ENCODE data around the gene DIO3.

DIO3 gene

DNA sequence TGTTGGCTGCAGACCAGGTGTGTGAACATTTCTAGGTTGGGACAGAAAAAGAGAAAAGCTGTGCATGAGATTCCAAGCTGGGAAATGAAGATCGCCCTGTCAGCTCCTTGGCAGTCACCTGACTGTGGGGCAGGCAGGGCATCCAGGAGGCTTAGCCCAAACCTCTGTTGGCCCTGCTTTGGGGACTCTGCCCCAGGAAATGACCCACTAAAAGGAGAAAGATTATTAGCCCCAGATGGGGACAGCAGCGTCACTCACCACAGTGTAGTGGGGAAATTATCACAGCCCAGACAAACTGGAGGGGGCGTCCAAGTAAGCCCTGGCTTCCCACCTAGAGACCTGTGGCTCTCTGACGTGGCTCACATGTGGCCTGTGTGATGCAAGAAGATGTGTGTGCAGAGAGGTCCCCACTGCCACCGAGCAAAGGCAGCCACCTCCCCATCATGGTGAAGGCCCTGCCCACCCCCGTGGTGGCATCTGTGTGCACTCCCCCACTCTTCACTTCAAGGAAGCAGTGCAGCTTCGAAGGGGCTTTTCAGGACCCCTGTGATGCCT is 39.1 kb downstream of the DIO3 start:
- no peak for ATAC-seq

DNA sequence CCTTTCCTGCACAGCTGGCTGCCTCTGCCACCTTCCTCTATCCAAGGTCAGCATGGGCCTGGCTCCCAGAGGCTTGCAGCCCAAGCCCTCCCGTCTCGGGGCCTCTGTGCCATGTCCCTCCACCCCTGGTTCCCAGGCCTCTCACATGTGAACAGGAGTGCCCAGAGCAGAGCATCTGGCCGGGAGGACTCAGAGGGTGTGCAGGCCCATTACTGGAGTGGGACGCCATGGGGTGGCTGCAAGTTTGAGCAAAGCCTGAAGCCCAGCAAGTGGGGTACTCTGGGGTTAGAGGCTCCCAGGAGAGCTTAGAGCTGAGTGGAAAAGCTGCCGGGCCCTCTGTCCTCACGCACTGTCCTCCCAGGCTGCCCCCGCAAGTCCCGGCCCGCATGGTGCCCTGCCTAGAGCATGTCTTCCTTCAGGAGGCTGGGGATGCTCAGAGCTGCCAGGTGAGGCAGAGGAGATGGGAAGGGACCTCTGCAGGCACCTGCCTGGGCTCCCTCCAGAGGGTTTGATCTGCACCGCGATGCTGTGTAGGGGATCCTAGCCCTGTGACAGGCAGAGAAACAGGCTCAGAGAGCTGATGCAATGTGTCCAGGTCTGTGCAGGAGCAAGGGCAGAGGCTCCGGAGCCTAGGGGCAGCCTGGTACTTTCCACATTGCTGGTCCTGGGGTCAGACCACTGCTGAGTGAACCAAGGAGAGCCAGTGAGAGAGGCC is 39.8 kb downstream of the DIO3 start:
- ATAC-seq: no peak

DNA sequence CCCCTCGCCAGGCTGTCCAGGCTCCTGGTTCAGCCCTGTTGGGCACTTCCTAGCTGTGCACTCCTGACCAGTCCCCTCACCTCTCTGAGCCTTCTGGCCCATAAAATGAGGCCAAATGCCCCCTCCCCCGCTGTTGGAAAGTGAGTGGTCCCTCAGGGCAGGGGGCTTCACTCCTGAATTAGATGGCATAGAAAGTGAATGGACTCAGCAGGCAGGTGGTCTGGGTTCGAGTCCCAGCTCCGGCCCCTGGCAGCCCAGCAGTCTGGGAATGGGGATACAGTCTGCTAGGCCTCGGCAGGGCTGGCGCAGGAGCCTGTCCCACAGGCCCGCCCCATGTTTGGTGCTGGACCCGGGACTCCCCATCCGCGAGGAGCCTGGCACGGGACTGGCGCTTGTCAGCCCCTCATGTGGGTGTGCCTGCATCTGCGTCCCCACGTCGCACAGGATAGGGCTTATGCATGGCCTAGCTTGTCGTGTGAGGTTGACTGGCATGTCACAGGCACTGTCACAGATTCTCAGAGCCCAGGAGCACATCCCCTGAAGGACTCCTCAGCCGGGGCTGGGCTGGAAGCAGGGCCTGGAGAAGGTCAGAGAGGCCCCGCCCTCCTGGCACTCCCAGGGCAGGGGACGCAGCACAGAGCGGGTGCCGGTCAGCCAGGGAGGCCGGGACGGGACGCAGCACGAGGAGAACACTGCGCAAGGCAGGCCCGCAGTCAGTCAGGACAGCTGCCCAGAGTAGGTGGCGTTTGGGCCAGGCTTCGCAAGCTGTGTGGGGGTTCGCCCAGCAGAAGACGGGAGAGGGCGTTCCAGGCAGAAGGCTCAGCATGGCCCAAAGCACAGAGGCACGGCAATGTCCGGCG is 40.5 kb downstream of the DIO3 start:
- ATAC-seq: no peak

DNA sequence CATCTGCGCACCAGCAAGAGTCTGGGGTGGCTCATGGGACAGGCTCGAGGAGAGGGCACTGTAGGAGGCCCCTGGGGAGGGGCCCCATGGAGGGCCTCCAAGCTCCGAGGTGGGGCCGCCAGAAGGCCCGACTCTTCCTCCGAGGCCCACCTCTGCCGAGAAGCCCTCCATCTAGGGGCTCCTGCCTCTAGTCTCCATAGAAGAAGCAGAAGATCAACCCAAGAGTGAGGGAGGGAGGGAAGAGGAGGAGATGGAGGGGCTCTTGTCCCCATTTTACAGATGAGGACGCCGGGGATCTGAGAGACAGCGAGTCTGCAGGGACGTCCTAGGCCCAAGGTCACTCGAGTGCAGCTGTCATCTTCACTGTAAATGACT is 41.2 kb downstream of the DIO3 start:
- no peak for ATAC-seq

DNA sequence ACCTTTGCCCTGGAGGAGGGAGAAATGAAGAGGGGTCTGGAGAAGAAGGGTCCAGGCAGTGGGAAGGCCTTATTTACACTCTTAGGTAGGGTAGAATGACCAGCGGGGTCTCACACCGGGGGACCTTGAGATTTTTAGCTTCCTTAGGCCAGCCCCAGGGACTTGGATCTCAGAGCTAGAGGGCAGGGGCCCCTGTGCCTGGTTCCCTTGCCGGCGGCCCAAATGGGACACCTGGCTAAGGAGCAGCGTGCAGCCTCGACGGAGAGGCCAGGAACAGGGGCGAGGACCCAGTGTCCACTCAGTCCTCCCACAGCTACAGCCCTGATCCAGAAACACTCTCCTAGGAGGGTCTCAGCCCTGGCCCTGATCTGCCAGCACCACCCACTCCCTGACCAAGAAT is 41.8 kb downstream of the DIO3 start:
- ATAC-seq: no peak

DNA sequence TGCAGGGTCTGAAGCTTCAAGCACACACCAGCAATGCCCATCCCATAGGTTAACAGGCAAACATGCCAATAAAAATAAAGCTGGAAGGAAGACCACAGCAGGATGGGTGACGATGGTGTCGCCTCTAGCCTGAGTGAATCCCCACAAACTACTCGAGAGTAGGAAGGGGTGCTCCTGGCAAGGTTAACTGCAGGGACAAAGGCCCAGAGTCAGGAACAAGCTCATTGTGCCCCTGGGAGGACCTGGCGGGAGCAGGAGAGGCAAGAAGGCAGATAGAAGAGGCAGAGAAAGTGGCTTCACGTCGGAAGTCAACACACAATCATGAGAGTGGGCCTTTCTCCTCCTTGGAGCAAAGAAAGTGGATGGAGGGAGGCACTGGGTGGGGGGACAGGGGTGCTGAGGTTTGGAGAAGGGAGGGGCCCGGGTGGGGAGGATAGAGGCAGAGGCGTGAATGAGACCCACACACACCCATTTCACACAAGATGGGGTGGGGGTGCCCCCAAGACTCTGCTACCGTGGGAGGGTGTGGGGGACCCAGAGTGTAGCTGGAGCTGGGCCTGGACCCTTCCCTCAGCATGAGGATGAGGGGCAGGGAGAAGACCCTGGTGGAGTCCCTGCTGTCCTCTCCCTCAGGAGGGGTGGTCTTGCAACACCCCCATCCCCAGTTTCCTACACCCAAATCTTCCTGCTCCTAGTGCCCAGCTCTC is 43.1 kb downstream of the DIO3 start:
- no peak for ATAC-seq

DNA sequence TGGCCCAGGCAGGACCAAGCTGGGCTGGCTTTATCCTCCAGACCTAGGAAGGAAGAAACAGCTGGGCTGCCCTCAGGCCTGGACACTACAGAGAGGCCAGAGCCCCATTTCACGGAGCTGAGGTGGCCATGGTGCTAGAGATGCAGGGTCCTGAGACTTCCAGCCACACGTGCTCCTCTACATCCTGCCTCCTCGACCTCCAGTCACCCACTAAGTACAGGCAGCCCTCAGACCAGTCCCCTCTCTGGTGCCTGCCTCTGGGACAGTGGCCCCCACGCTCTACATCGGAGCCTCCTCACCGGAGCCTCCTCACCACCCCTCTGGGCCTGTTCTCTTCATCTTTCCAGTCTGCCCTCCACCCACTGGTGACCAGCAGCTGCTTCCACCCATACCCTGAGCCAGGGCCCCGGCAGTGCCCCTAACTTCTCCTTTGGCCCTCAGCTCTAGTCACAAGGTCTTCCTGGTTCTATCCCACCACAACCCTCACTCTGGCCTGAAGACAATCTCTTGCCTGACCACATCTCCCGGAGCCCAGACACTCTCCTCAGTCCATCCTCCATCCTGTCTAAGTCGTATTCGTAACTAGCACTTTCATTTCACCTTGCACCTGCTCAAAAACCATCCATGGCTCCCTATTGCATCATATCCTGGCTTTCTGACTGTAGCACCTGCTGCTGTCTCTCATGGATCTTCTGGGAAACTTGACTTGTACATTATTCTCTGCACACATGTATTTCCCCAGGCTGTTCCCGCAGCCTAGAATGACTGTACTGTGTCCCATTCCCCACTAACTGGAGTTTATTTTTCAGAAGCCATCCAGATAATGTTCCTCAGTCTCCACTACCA is 43.9 kb downstream of the DIO3 start:
- no peak for ATAC-seq

DNA sequence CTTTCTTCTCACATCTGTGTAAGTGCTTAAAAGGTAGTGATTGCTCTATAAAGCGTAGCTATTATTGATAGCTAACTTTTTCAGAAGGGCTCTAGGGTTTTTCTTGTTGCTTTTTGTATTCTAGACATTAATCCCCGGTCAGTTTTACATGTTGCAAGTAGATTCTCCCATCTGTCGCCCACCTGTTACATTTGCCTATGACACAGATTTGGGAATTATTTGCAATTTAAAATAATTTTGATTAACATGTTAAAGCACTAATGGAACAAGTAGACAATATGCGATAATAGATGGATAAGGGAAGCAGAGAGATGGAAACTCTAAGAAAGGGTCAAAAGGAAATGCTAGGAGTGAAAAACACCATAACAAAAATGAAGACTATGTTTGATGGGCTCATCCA is 44.5 kb downstream of the DIO3 start:
- ATAC-seq: no peak
